LNCAP (cell line): ENCODE data around the gene MMP15.

Experiments used
- CTCF ChIP-seq: fragments of 450-650 bp; IDR thresholded peaks from 2 replicates; pipeline ENCODE4 v1.5.1; 2017; ENCODE audit warnings: mild to moderate bottlenecking

MMP15 gene

GRCh38 chr16:58057121-58057520 is 31.6 kb downstream of the MMP15 start:
- TF ChIP-seq CTCF, result no peak

- no peak for TF ChIP-seq CTCF
Measured at GRCh38 chr16:58057784-58058183, 32.2 kb downstream of the MMP15 start.

- no peak for TF ChIP-seq CTCF
Measured at GRCh38 chr16:58062821-58063220, 37.3 kb downstream of the MMP15 start.

- no peak for TF ChIP-seq CTCF
Measured at GRCh38 chr16:58063377-58064076, 38.0 kb downstream of the MMP15 start.

- no peak for TF ChIP-seq CTCF
Measured at GRCh38 chr16:58070585-58070984, 45.0 kb downstream of the MMP15 start.

- no peak for TF ChIP-seq CTCF
Measured at GRCh38 chr16:58074657-58075056, 49.1 kb downstream of the MMP15 start.

- TF ChIP-seq CTCF, result no peak
Measured at GRCh38 chr16:58076514-58076913, 51.0 kb downstream of the MMP15 start.

GRCh38 chr16:58077796-58078195 is 52.2 kb downstream of the MMP15 start:
- no peak for TF ChIP-seq CTCF
